ENCODE measurements around the gene ITIH4.

DNA sequence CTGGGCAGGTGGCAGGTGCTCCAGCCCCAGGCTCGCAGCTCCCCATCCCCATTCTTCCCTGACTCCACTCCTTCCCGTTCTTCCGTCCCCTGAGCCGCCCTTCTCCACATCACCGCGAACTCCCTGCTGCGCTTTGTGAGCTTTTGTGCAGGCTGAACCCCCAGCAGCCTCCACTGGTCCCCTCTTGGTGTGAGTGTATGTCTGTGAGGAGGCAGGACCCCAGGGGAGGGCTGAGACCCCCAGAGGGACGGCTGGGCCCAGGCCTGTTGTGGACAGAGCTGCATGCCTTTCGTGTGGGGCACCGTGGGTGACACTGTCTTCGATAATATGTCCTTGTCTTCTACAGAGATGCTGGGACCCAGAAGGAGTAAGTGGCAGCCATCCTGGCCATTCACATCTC is 43.2 kb downstream of the ITIH4 start:
- no peak for TF ChIP-seq FOXA1 (IDR thresholded peaks at IDR 0.05)
- no peak for TF ChIP-seq FOXM1 (IDR thresholded peaks at IDR 0.05; ENCODE audit: borderline replicate concordance)
- no peak for TF ChIP-seq BHLHE40 (IDR thresholded peaks at IDR 0.05; ENCODE audit: borderline replicate concordance)
- no peak for TF ChIP-seq FOXK2 (IDR thresholded peaks at IDR 0.05)
- TF ChIP-seq SP1 (IDR thresholded peaks at IDR 0.05) = no peak
- no peak for TF ChIP-seq ARNT (IDR thresholded peaks at IDR 0.05)
- TF ChIP-seq SUZ12 (IDR thresholded peaks at IDR 0.05) = no peak
